ENCODE results near the gene P4HTM. TPM values are rescaled to one million over a fixed set of nuclear protein-coding genes. Genes with fewer than 3 reads are reported as not detected.

The P4HTM gene
- total and polyA plus RNA-seq, 2 of the 4 experiments (the other 2 are of a cell fraction), result 10.4 to 26.1 TPM

DNA sequence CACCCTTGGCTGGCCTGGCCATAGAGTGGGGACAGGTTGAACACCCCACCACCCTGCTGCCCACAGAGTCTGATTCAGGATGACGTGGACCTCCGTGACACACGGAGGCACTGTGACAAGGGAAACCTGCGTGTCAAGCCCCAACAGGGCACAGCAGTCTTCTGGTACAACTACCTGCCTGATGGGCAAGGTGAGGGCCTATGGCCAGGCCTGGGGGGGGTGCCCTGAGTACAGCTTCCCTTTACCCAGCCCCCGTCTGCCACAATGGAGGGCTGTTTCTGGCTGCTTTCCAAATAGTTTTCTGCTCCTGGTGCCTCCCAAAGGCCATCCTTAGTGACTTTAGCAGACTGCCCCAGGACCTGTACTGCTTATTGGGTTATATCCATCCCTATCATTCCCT is 16.0 kb downstream of the P4HTM start:
- peaks cover 11% of the 10 kb centered on the region for H3K4me1 ChIP-seq (ENCODE audit: control insufficient read depth, insufficient read depth, low read length)
- 0 out of 2 replicates have a peak overlapping the region, but pooled peaks have one; percentile 88 for H3K14ac ChIP-seq (replicated peaks; ENCODE audit: low read depth, low read length)
- no peak overlapping the region for H3K4me3 ChIP-seq (ENCODE audit: insufficient read depth, low read depth, low read length)
- dilution Hi-C loops (cut with HindIII; ENCODE audit: low sequenced_read_pairs, unreplicated experiment), result no loop called here
- H3K23ac ChIP-seq (ENCODE audit: low read depth, low read length), result peak overlapping the region; percentile 91
- H4K91ac ChIP-seq (ENCODE audit: insufficient read depth, low read depth, low read length), result peak overlapping the region; percentile 58; the same call in 1 of the 2 replicates
- peaks cover 18% of the 10 kb centered on the region for H4K20me1 ChIP-seq (ENCODE audit: insufficient read depth, low read length)
- peaks cover 0 to 42% of the 10 kb centered on the region in 2 experiments; a peak in 2 of 4 replicates for H3K79me1 ChIP-seq (ENCODE audit: low read depth in 1 of 2, low read length in 2 of 2)
- TF ChIP-seq, protein P1, sequence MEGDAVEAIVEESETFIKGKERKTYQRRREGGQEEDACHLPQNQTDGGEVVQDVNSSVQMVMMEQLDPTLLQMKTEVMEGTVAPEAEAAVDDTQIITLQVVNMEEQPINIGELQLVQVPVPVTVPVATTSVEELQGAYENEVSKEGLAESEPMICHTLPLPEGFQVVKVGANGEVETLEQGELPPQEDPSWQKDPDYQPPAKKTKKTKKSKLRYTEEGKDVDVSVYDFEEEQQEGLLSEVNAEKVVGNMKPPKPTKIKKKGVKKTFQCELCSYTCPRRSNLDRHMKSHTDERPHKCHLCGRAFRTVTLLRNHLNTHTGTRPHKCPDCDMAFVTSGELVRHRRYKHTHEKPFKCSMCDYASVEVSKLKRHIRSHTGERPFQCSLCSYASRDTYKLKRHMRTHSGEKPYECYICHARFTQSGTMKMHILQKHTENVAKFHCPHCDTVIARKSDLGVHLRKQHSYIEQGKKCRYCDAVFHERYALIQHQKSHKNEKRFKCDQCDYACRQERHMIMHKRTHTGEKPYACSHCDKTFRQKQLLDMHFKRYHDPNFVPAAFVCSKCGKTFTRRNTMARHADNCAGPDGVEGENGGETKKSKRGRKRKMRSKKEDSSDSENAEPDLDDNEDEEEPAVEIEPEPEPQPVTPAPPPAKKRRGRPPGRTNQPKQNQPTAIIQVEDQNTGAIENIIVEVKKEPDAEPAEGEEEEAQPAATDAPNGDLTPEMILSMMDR (conservative IDR thresholded peaks at IDR 0.05; ENCODE audit: low read depth, low read length), result no peak
- TF ChIP-seq MAFK (IDR thresholded peaks at IDR 0.05; ENCODE audit: low read depth, low read length), result no peak
- no peak for TF ChIP-seq POLR2A (IDR thresholded peaks at IDR 0.05; ENCODE audit: low read depth, low read length)
- TF ChIP-seq, protein P2, sequence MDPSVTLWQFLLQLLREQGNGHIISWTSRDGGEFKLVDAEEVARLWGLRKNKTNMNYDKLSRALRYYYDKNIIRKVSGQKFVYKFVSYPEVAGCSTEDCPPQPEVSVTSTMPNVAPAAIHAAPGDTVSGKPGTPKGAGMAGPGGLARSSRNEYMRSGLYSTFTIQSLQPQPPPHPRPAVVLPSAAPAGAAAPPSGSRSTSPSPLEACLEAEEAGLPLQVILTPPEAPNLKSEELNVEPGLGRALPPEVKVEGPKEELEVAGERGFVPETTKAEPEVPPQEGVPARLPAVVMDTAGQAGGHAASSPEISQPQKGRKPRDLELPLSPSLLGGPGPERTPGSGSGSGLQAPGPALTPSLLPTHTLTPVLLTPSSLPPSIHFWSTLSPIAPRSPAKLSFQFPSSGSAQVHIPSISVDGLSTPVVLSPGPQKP (IDR thresholded peaks at IDR 0.05; ENCODE audit: borderline replicate concordance, low read depth, low read length), result no peak
- no peak for TF ChIP-seq BHLHE40 (IDR thresholded peaks at IDR 0.05; ENCODE audit: low read depth, low read length)
- TF ChIP-seq RAD21 (IDR thresholded peaks at IDR 0.05; ENCODE audit: low read length), result no peak
- H3K9me1 ChIP-seq (ENCODE audit: insufficient read depth, low read length), result peaks cover 21% of the 10 kb centered on the region
- WGBS, 2 experiments (ENCODE audit: extremely low coverage in 2 of 2, insufficient read length in 1 of 2), result 93% methylated on average over 2 of the region's 5 CpGs; no CpG with 5 or more reads in 1 of the 2 experiments
- H3K56ac ChIP-seq (ENCODE audit: extremely low read depth, insufficient read depth, low read length), result no peak overlapping the region
- intact Hi-C loops (cut with micrococcal nuclease), result loop anchor here (2.0 kb wide), 1 partner anchor 17 kb away; no protein-coding TSS in a partner anchor
- H3K36me3 ChIP-seq (ENCODE audit: control insufficient read depth, insufficient read depth, low read length), result peaks cover 3% of the 10 kb centered on the region; the same call in 1 of the 2 replicates
- H4K8ac ChIP-seq (ENCODE audit: low read depth in 2 of 2, low read length in 2 of 2), result peak overlapping the region; percentile 83 to 98; a peak in 3 of 4 replicates
- H2AK5ac ChIP-seq (ENCODE audit: low read depth, low read length), result peak overlapping the region; percentile 87
- no peak overlapping the region for H2BK120ac ChIP-seq (ENCODE audit: low read depth, low read length)
- no peak overlapping the region; the same call in 2 of the 3 replicates for H2BK15ac ChIP-seq (ENCODE audit: low read depth, low read length)
- H3K4ac ChIP-seq (ENCODE audit: low read depth, low read length), result peak overlapping the region; percentile 88
- CTCF ChIA-PET, result no interaction called here
- H3K9ac ChIP-seq (ENCODE audit: low read depth, low read length), result no peak overlapping the region
- ATAC-seq (ENCODE audit: low read depth) (no peak), DNase-seq (no peak)
- no peak overlapping the region for H2BK20ac ChIP-seq (ENCODE audit: low read depth, low read length)
- in situ Hi-C loops (cut with MboI; ENCODE audit: low sequenced_read_pairs), result no loop called here
- peak overlapping the region; percentile 71; the same call in 1 of the 2 replicates for H3K4me2 ChIP-seq (ENCODE audit: low read depth, low read length)
- POLR2A ChIA-PET (ENCODE audit: unreplicated experiment), result interaction anchor here (0.6 kb wide), 1 partner anchor 23 kb away, joined by 3 read pairs; the partner anchor contains the start of gene IMPDH2
- H4K5ac ChIP-seq (ENCODE audit: low read depth, low read length), result peak overlapping the region; percentile 53
- no peak overlapping the region for H3K18ac ChIP-seq (ENCODE audit: low read depth, low read length)
- peak overlapping the region; percentile 79; the same call in 1 of the 2 replicates for H3K27ac ChIP-seq (ENCODE audit: insufficient read depth, low read length)
- BruUV-seq (replicated peaks), result no TSS peak
- H3K9me3 ChIP-seq (ENCODE audit: control insufficient read depth, insufficient read depth, low read length), result no peaks in the 10 kb centered on the region
- H2AFZ ChIP-seq (replicated peaks; ENCODE audit: low read length, poor library complexity), result peak overlapping the region; percentile 95
- no peak overlapping the region for H2BK5ac ChIP-seq (ENCODE audit: low read depth, low read length, poor library complexity, severe bottlenecking)
- H2AK9ac ChIP-seq (replicated peaks; ENCODE audit: low read depth, low read length, poor library complexity), result peak overlapping the region; percentile 99
- no peaks in the 10 kb centered on the region for H3K27me3 ChIP-seq (ENCODE audit: control insufficient read depth, insufficient read depth, low read length)

Data from IMR-90 (cell line).